Vagina (tissue), 2 donors: ENCODE data around the gene BBIP1. TPM values are rescaled to one million over a fixed set of nuclear protein-coding genes. Genes with fewer than 3 reads are reported as not detected.
"Not testable (repeated sequence)": the region's sequence is repeated elsewhere in the genome, so short reads cannot be mapped to it uniquely, and the experiment has no call there.

ENCODE experiments used
- DNase-seq, 2 donors: peaks; one replicate each; pipeline ENCODE4 v3.0.0-alpha.2; 2017; ENCODE audit errors: extremely low spot score in 2 of 2
- H3K27ac ChIP-seq: fragments of 200-600 bp; sonication (generic); one replicate; pipeline ENCODE4 v1.5.1; 2019
- H3K27me3 ChIP-seq: fragments of 200-600 bp; sonication (generic); one replicate; pipeline ENCODE4 v1.5.1; 2019
- H3K36me3 ChIP-seq, 2 donors: fragments of 200-600 bp; sonication (generic); one replicate each; pipeline ENCODE4 v1.5.1; 2017 to 2019
- H3K4me1 ChIP-seq: fragments of 200-600 bp; sonication (generic); one replicate; pipeline ENCODE4 v1.5.1; 2019
- H3K4me3 ChIP-seq, 2 donors: fragments of 200-600 bp; sonication (generic); 1 replicate in 1 of 2; 2 replicates in 1 of 2; pipeline ENCODE4 v1.5.1; 2016 to 2019
- H3K9me3 ChIP-seq: fragments of 200-600 bp; sonication (generic); one replicate; pipeline ENCODE4 v1.5.1; 2019
- POLR2A ChIP-seq, 2 donors: fragments of 450-650 bp; IDR thresholded peaks; one replicate each; pipeline ENCODE4 v1.6.1; 2017; ENCODE audit warnings: antibody characterized with exemption in 2 of 2, mild to moderate bottlenecking in 2 of 2, moderate library complexity in 2 of 2
- POLR2AphosphoS5 ChIP-seq, 2 donors: sonication (generic); formaldehyde crosslinking; IDR thresholded peaks; one replicate each; pipeline ENCODE4 v1.9.0; 2017; ENCODE audit warnings: antibody characterized with exemption in 2 of 2, mild to moderate bottlenecking in 2 of 2, low read depth in 1 of 2; ENCODE audit not compliant: insufficient read depth in 1 of 2
- intact Hi-C: fragments of 100-400 bp; cut with DNase I; formaldehyde crosslinking; loops from one replicate; pipeline ENCODE4 v1.15.1; 2023
- total RNA-seq: library from RNA; depleted of rRNA; stranded (reverse); fragments of >200 nt; gene quantifications from one replicate; pipeline ENCODE4 v1.2.3, GENCODE V29; 2016
- TF ChIP-seq, protein P1 (sequence below), 3 experiments: fragments of 450-650 bp in 2 of 3; fragments of 200-600 bp in 1 of 3; sonication (generic) in 1 of 3; IDR thresholded peaks; one replicate each; pipeline ENCODE4 v1.5.1; 2017 to 2019; ENCODE audit warnings: antibody characterized with exemption in 3 of 3, mild to moderate bottlenecking in 2 of 3, moderate library complexity in 2 of 3

Gene BBIP1
- total RNA-seq, 1 donor from 2014 or later, result 15.2 TPM

DNA sequence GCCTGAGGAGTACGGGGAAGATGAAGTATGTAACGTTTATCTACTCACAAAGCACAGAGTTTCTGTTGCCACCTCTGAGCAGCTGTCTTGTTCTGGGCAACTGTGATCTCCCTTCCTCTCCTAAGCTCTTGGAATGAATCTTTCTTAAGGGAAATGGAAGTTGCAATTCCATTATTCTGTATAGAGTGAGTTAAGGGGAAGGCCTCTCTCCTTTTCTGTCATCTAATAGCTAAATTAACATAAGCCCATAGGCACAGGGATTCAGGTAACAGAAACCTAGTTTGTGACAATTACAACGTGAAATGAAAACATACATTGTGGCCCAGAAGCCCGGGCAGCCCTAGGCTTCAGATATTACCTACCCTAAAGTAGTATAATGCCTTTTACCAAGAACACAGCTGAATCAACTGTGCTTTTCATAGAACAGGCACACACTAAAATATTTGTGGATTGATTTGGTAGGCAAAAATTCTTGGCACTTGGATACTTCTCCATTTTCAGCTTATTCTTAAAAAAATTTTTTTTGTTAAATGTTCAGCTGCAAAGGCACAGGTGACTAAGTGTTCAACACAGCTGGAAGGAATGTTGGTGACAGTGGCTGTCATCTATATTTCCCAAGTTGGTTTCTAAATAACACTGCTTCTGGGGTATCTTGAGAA is 51.0 kb downstream of the BBIP1 start:
- H3K27me3 ChIP-seq, result no peaks in the 10 kb centered on the region
- H3K9me3 ChIP-seq, result no peaks in the 10 kb centered on the region
- intact Hi-C loops, result no loop called here
- DNase-seq, result no peak
- TF ChIP-seq POLR2AphosphoS5 (IDR thresholded peaks at IDR 0.05; ENCODE audit: insufficient read depth in 1 of 2, low read depth in 1 of 2), result no peak
- TF ChIP-seq, protein P1, sequence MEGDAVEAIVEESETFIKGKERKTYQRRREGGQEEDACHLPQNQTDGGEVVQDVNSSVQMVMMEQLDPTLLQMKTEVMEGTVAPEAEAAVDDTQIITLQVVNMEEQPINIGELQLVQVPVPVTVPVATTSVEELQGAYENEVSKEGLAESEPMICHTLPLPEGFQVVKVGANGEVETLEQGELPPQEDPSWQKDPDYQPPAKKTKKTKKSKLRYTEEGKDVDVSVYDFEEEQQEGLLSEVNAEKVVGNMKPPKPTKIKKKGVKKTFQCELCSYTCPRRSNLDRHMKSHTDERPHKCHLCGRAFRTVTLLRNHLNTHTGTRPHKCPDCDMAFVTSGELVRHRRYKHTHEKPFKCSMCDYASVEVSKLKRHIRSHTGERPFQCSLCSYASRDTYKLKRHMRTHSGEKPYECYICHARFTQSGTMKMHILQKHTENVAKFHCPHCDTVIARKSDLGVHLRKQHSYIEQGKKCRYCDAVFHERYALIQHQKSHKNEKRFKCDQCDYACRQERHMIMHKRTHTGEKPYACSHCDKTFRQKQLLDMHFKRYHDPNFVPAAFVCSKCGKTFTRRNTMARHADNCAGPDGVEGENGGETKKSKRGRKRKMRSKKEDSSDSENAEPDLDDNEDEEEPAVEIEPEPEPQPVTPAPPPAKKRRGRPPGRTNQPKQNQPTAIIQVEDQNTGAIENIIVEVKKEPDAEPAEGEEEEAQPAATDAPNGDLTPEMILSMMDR (IDR thresholded peaks at IDR 0.05), result no peak
- TF ChIP-seq POLR2A (IDR thresholded peaks at IDR 0.05), result no peak
- H3K4me1 ChIP-seq, result peaks cover 66% of the 10 kb centered on the region
- H3K36me3 ChIP-seq, result no peaks in the 10 kb centered on the region
- H3K27ac ChIP-seq, result peak overlapping the region; percentile 86
- no peak overlapping the region for H3K4me3 ChIP-seq

DNA sequence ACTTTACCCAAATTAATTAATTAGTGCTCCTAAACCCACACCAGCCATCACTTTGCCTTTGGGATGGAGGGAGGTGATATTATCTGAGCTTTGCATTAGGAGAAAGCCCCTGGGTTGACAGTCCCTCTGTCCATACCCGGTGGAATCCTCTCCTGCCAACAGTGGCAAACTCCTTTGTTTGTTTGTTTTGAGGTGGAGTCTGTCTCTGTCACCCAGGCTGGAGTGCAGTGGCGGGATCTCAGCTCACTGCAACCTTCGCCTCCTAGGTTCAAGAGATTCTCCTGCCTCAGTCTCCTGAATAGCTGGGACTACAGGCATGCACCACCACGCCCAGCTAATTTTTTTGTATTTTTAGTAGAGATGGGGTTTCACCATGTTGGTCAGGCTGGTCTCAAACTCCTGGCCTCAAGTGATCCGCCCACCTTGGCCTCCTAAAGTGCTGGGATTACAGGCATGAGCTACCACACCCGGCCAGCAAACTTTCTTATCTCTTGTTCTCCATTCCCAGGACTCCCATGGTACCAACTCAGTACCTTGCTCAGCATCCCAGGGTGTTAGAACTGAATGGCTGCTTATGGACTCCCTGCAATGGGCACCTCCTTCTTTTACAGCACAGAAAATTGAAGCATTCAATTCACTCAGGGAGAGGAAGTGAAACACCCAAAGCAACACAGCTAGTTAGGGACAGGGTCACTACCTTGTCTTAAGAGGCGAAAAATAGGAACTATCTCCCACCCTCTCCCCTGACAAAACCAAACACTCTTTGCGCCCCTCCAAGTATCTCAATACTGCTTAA is 51.8 kb downstream of the BBIP1 start:
- H3K27me3 ChIP-seq, H3K9me3 ChIP-seq, DNase-seq, H3K36me3 ChIP-seq, intact Hi-C loops, H3K4me3 ChIP-seq: not testable (repeated sequence)
- peak overlapping the region; percentile 86 for H3K27ac ChIP-seq
- H3K4me1 ChIP-seq, result peaks cover 74% of the 10 kb centered on the region

DNA sequence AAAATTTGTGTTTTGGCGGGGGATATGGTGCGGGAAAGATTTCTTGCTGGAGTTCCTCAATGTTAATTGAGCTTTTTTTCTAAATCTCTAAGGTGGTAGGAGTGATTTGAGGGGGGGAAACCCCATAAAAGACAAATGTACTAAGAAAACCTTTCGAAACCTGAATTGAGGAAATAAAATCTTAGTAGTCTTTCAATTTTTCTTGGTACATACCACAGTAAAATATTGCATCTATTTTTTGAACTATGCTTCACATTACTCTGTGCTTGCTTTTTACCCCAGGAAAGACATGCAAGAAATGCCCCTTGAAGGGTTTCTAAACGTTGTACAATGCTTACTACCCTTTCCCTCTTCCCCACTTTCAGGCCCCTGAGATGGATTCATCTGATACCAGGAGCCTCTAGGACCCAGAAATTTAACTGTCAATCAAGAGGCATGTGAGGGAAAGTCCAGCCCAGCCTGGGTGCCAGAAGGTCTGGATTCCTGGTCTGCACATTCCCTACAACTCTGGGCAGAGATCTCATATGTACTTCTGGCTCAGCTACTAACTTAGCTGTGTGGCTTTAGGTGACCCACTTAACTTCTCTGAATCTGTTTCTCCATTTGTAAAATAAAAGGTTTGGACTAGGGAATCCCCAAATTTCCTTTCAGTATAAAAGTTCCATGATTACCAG is 53.0 kb downstream of the BBIP1 start:
- H3K4me3 ChIP-seq, result no peak overlapping the region
- TF ChIP-seq, protein P1 (IDR thresholded peaks at IDR 0.05), result no peak
- no peak for TF ChIP-seq POLR2A (IDR thresholded peaks at IDR 0.05)
- no peak for DNase-seq

DNA sequence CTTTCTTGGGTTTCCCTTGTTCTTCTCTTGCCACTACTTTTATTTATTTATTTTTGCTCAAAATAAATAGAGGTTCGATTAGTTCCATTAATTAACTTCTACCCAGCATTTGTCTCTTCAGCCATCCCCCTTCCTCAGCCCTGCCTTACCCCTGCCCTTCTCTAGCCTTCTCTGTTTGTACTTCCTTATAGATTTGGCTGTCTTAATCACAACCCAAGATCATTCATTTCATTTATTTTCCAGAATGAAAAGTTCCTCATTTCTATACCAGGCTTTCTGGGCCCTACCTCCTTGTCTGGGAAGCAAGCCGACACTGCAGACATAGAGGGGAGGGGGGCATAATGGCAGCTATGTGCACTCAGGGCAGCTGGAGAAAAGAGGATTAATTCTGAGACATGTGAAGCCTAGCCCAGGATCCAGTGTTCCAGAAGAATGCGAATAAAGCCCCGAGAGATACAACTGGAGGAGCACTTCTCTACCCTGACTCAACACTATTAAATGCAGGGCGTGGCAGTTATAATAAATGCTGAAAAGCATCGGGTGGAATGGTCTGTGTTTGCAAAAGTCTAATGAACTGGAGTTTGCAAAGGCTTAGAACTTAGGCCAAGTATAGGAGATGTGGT is 53.7 kb downstream of the BBIP1 start:
- H3K4me1 ChIP-seq, result peaks cover 82% of the 10 kb centered on the region
- H3K4me3 ChIP-seq, result no peak overlapping the region
- H3K36me3 ChIP-seq, result no peaks in the 10 kb centered on the region
- H3K9me3 ChIP-seq, result no peaks in the 10 kb centered on the region
- peak in 1 of 2 donors; percentile 88 for DNase-seq
- H3K27ac ChIP-seq, result peak overlapping the region; percentile 86
- intact Hi-C loops, result no loop called here
- TF ChIP-seq POLR2A (IDR thresholded peaks at IDR 0.05) (no peak), POLR2AphosphoS5 (IDR thresholded peaks at IDR 0.05; ENCODE audit: insufficient read depth in 1 of 2, low read depth in 1 of 2) (peak in 1 of 2 donors; percentile 86)
- TF ChIP-seq, protein P1 (IDR thresholded peaks at IDR 0.05), result no peak
- no peaks in the 10 kb centered on the region for H3K27me3 ChIP-seq

More for the DNA sequence above, 53.0 kb downstream of the BBIP1 start:
- intact Hi-C loops, result no loop called here
- Histone ChIP-seq H3K27ac (peak overlapping the region; percentile 86), H3K9me3 (no peaks in the 10 kb centered on the region), H3K27me3 (no peaks in the 10 kb centered on the region), H3K4me1 (peaks cover 82% of the 10 kb centered on the region), H3K36me3 (no peaks in the 10 kb centered on the region)

DNA sequence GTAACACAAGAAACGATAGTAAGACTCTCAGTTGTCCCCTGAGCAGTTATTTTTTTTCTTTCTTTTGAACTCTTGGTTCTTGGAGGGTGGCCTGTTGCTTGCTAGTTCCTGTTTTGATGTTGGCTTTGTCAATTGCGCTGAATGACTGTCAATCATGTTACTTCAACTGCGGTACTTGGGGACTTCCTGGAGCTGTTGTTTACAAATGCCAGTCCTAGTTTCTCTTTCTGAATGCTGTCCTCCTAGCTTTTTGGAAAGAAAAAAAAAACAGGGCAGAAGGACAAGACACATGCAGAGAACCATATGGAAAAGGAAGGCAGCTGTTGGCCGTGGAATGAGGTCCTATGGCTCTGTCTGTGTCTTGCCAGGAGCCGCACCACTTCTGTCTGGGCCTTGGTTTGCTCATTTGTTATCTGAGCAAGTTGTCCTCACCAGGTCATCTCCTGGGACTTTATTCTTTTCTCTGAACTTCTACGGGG is 54.3 kb downstream of the BBIP1 start:
- Histone ChIP-seq H3K4me3 (no peak overlapping the region), H3K4me1 (peaks cover 82% of the 10 kb centered on the region), H3K27me3 (no peaks in the 10 kb centered on the region), H3K9me3 (no peaks in the 10 kb centered on the region), H3K27ac (peak overlapping the region; percentile 86), H3K36me3 (no peaks in the 10 kb centered on the region)
- TF ChIP-seq, protein P1 (IDR thresholded peaks at IDR 0.05), result no peak
- TF ChIP-seq POLR2AphosphoS5 (IDR thresholded peaks at IDR 0.05; ENCODE audit: insufficient read depth in 1 of 2, low read depth in 1 of 2), result peak in 1 of 2 donors; percentile 54
- intact Hi-C loops, result no loop called here
- DNase-seq, result no peak
